Medulla oblongata (tissue), 1 donor: Measurements from ENCODE around the gene KIR3DL1.
A peak's percentile ranks its signal among the peaks of the same experiment; 100 is the strongest.
"Not testable (repeated sequence)": the region's sequence is repeated elsewhere in the genome, so short reads cannot be mapped to it uniquely, and the experiment has no call there.

ENCODE experiments used
- DNase-seq: peaks from one replicate; pipeline ENCODE4 v3.0.0-alpha.2; 2015; ENCODE audit errors: extremely low spot score

KIR3DL1 gene

GRCh38 chr19:54816251-54816650 lies at the start of gene KIR3DL1:
TSS of gene KIR3DL1 (plus strand) at chr19:54816468.
- not testable (repeated sequence) for DNase-seq

GRCh38 chr19:54769646-54770045 lies 46.6 kb upstream of the KIR3DL1 start, which contains the start of gene KIR2DL1:
TSS of gene KIR2DL1 (plus strand) at chr19:54769793. CDS start at chr19:54769851, 58 bp downstream.
- not testable (repeated sequence) for DNase-seq

- DNase-seq: not testable (repeated sequence)
These were observed 45.8 kb upstream of the KIR3DL1 start for GRCh38 chr19:54770511-54770910.

GRCh38 chr19:54771018-54771960 lies 45.0 kb upstream of the KIR3DL1 start:
- not testable (repeated sequence) for DNase-seq

GRCh38 chr19:54772666-54773065 lies 43.6 kb upstream of the KIR3DL1 start:
- not testable (repeated sequence) for DNase-seq

GRCh38 chr19:54775095-54775815 lies 41.0 kb upstream of the KIR3DL1 start:
- DNase-seq: not testable (repeated sequence)

- DNase-seq: not testable (repeated sequence)
These were observed 40.4 kb upstream of the KIR3DL1 start for GRCh38 chr19:54775830-54776229.

GRCh38 chr19:54777851-54778250 lies 38.4 kb upstream of the KIR3DL1 start:
- DNase-seq: not testable (repeated sequence)

- not testable (repeated sequence) for DNase-seq
These were observed 37.4 kb upstream of the KIR3DL1 start for GRCh38 chr19:54778896-54779295.

GRCh38 chr19:54782916-54783315 lies 33.4 kb upstream of the KIR3DL1 start:
- DNase-seq: not testable (repeated sequence)

GRCh38 chr19:54786091-54786723 lies 30.1 kb upstream of the KIR3DL1 start:
- not testable (repeated sequence) for DNase-seq

- DNase-seq: peak; percentile 14
These were observed 28.1 kb upstream of the KIR3DL1 start for GRCh38 chr19:54788154-54788553.

GRCh38 chr19:54790711-54791110 lies 25.6 kb upstream of the KIR3DL1 start:
- DNase-seq: no peak

GRCh38 chr19:54791476-54791875 lies 24.8 kb upstream of the KIR3DL1 start:
- no peak for DNase-seq

GRCh38 chr19:54792814-54793213 lies 23.5 kb upstream of the KIR3DL1 start:
- peak; percentile 43 for DNase-seq

GRCh38 chr19:54795758-54796157 lies 20.5 kb upstream of the KIR3DL1 start:
- peak; percentile 9 for DNase-seq

GRCh38 chr19:54803410-54803809 lies 12.9 kb upstream of the KIR3DL1 start, which contains the start of gene KIR2DL4:
TSS of gene KIR2DL4 (plus strand) at chr19:54803610. CDS start at chr19:54803652, 42 bp downstream.
- no peak for DNase-seq

GRCh38 chr19:54804101-54804500 lies 12.2 kb upstream of the KIR3DL1 start:
- DNase-seq: no peak

GRCh38 chr19:54804571-54804970 lies 11.7 kb upstream of the KIR3DL1 start:
- no peak for DNase-seq

- no peak for DNase-seq
These were observed 10.4 kb upstream of the KIR3DL1 start for GRCh38 chr19:54805665-54806515.

GRCh38 chr19:54806516-54806838 lies 9.8 kb upstream of the KIR3DL1 start:
- no peak for DNase-seq
